CD4-positive, alpha-beta memory T cell (primary cell): ENCODE data around the gene RSPO3. TPM values are rescaled to one million over a fixed set of nuclear protein-coding genes. Genes with fewer than 3 reads are reported as not detected.

ENCODE experiments used
- CTCF ChIA-PET: fragments of 350-600 bp; sonication (Branson Sonifier 250); formaldehyde crosslinking; loops from one replicate; lab custom pipeline; 2021; ENCODE audit warnings: inconsistent platforms; ENCODE audit not compliant: partially characterized antibody; lab: Charles Lee
- POLR2A ChIA-PET: fragments of 350-600 bp; sonication (Branson Sonifier 250); formaldehyde crosslinking; loops from one replicate; lab custom pipeline; 2021; ENCODE audit not compliant: partially characterized antibody; lab: Charles Lee
- DNase-seq, 5 donors: peaks; one replicate each; pipeline versions ENCODE4 v3.0.0 to v3.0.0-alpha.2; 2020 to 2022; ENCODE audit warnings: mixed read lengths in 1 of 5
- H3K27ac ChIP-seq: one replicate; pipeline ENCODE4 v1.7.0; 2013; ENCODE audit warnings: low read depth, low read length
- H3K27me3 ChIP-seq: 2 replicates; pipeline ENCODE4 v1.7.0; 2013; ENCODE audit warnings: mild to moderate bottlenecking, low read length, moderate library complexity; ENCODE audit not compliant: insufficient read depth
- H3K36me3 ChIP-seq: 2 replicates; pipeline ENCODE4 v1.7.0; 2013; ENCODE audit warnings: mild to moderate bottlenecking, low read length, moderate library complexity; ENCODE audit not compliant: insufficient read depth
- H3K4me1 ChIP-seq: 2 replicates; pipeline ENCODE4 v1.7.0; 2013; ENCODE audit warnings: mild to moderate bottlenecking, low read length, moderate library complexity; ENCODE audit not compliant: insufficient read depth
- H3K4me3 ChIP-seq, 2 donors: one replicate each; pipeline ENCODE4 v1.7.0; 2013; ENCODE audit warnings: low read length in 2 of 2, mild to moderate bottlenecking in 1 of 2
- H3K9me3 ChIP-seq, 2 donors: one replicate each; pipeline ENCODE4 v1.7.0; 2013; ENCODE audit warnings: low read length in 2 of 2, control low read depth in 1 of 2; ENCODE audit not compliant: control insufficient read depth in 1 of 2
- H3K27ac Mint-ChIP-seq, 7 donors: one replicate each; pipeline ENCODE4 v1.8.0; 2020 to 2021; ENCODE audit warnings: mixed read lengths in 7 of 7, mild to moderate bottlenecking in 6 of 7, inconsistent platforms in 3 of 7, moderate library complexity in 3 of 7
- H3K27me3 Mint-ChIP-seq, 2 donors: one replicate each; pipeline ENCODE4 v1.8.0; 2020 to 2021; ENCODE audit warnings: mixed read lengths in 2 of 2
- H3K36me3 Mint-ChIP-seq, 2 donors: one replicate each; pipeline ENCODE4 v1.8.0; 2020 to 2021; ENCODE audit warnings: mixed read lengths in 2 of 2, inconsistent platforms in 1 of 2, mild to moderate bottlenecking in 1 of 2
- H3K4me1 Mint-ChIP-seq, 4 donors: one replicate each; pipeline ENCODE4 v1.8.0; 2020 to 2021; ENCODE audit warnings: mixed read lengths in 4 of 4, mild to moderate bottlenecking in 1 of 4
- H3K4me3 Mint-ChIP-seq, 8 donors: one replicate each; pipeline ENCODE4 v1.8.0; 2020 to 2021; ENCODE audit warnings: mixed read lengths in 8 of 8, mild to moderate bottlenecking in 7 of 8, moderate library complexity in 6 of 8, inconsistent platforms in 3 of 8
- H3K9me3 Mint-ChIP-seq, 8 donors: one replicate each; pipeline ENCODE4 v1.8.0; 2020 to 2021; ENCODE audit warnings: mixed read lengths in 8 of 8, mild to moderate bottlenecking in 5 of 8, inconsistent platforms in 3 of 8, moderate library complexity in 1 of 8
- intact Hi-C: fragments of 100-400 bp; cut with micrococcal nuclease; formaldehyde crosslinking; loops from one replicate; pipeline ENCODE4 v1.15.1; 2023
- polyA plus RNA-seq, 2 donors: library from polyadenylated mRNA; unstranded; fragments of 300-500 nt; fragmentation: Illumina TruSeq; gene quantifications; one replicate each; pipeline ENCODE4 v1.2.3, GENCODE V29; 2021
- total RNA-seq, 2 experiments: library from RNA; stranded (reverse); gene quantifications; one replicate each; pipeline ENCODE4 v1.2.3, GENCODE V29; 2021

Gene RSPO3
- total and polyA plus RNA-seq, 4 experiments from 2014 or later: not detected

- Mint-ChIP-seq H3K9me3 (no peaks in the 10 kb centered on the region), H3K4me3 (no peak overlapping the region), H3K27ac (no peak overlapping the region), H3K27me3 (peaks cover 4 to 7% of the 10 kb centered on the region in 2 donors), H3K36me3 (no peaks in the 10 kb centered on the region), H3K4me1 (no peaks in the 10 kb centered on the region)
- intact Hi-C loops: no loop called here
- POLR2A ChIA-PET: no interaction called here
- no peaks in the 10 kb centered on the region for H3K36me3 ChIP-seq
- no peaks in the 10 kb centered on the region for H3K9me3 ChIP-seq
- CTCF ChIA-PET: no interaction called here
- no peaks in the 10 kb centered on the region for H3K4me1 ChIP-seq
- no peak for DNase-seq
- no peak overlapping the region for H3K27ac ChIP-seq
- no peak overlapping the region for H3K4me3 ChIP-seq
- no peaks in the 10 kb centered on the region for H3K27me3 ChIP-seq
Observed at GRCh38 chr6:127202676-127203075, 84.2 kb downstream of the RSPO3 start.

GRCh38 chr6:127204281-127204680, 85.8 kb downstream of the RSPO3 start:
- intact Hi-C loops: no loop called here
- no peaks in the 10 kb centered on the region for H3K36me3 ChIP-seq
- Mint-ChIP-seq H3K9me3 (no peaks in the 10 kb centered on the region), H3K36me3 (no peaks in the 10 kb centered on the region), H3K4me1 (no peaks in the 10 kb centered on the region), H3K27ac (no peak overlapping the region), H3K4me3 (no peak overlapping the region), H3K27me3 (peaks cover 6 to 10% of the 10 kb centered on the region in 2 donors)
- no peaks in the 10 kb centered on the region for H3K4me1 ChIP-seq
- POLR2A ChIA-PET: no interaction called here
- H3K4me3 ChIP-seq: no peak overlapping the region
- H3K9me3 ChIP-seq: no peaks in the 10 kb centered on the region
- H3K27me3 ChIP-seq: no peaks in the 10 kb centered on the region
- CTCF ChIA-PET: no interaction called here
- DNase-seq: no peak
- H3K27ac ChIP-seq: no peak overlapping the region

- H3K36me3 Mint-ChIP-seq: no peaks in the 10 kb centered on the region
Observed at GRCh38 chr6:127205036-127205435, 86.6 kb downstream of the RSPO3 start.

GRCh38 chr6:127206531-127207095, 88.1 kb downstream of the RSPO3 start:
- no peaks in the 10 kb centered on the region for H3K9me3 ChIP-seq
- intact Hi-C loops: no loop called here

More at GRCh38 chr6:127205036-127205435, 86.6 kb downstream of the RSPO3 start:
- Histone ChIP-seq H3K36me3 (no peaks in the 10 kb centered on the region), H3K27me3 (no peaks in the 10 kb centered on the region), H3K9me3 (no peaks in the 10 kb centered on the region), H3K27ac (no peak overlapping the region), H3K4me1 (no peaks in the 10 kb centered on the region), H3K4me3 (no peak overlapping the region)
- no peaks in the 10 kb centered on the region for H3K9me3 Mint-ChIP-seq
- H3K27me3 Mint-ChIP-seq: peaks cover 5 to 10% of the 10 kb centered on the region in 2 donors
- H3K27ac Mint-ChIP-seq: no peak overlapping the region
- H3K4me3 Mint-ChIP-seq: no peak overlapping the region
- DNase-seq: no peak
- ChIA-PET POLR2A (no interaction called here), CTCF (no interaction called here)
- no peaks in the 10 kb centered on the region for H3K4me1 Mint-ChIP-seq
- intact Hi-C loops: no loop called here

GRCh38 chr6:127207591-127208120, 89.2 kb downstream of the RSPO3 start:
- no peaks in the 10 kb centered on the region for H3K9me3 Mint-ChIP-seq
- H3K36me3 Mint-ChIP-seq: no peaks in the 10 kb centered on the region
- H3K4me3 Mint-ChIP-seq: no peak overlapping the region
- H3K27me3 ChIP-seq: no peaks in the 10 kb centered on the region
- no peak overlapping the region for H3K27ac Mint-ChIP-seq
- no peak overlapping the region for H3K4me3 ChIP-seq
- POLR2A ChIA-PET: no interaction called here
- no peak for DNase-seq
- no peaks in the 10 kb centered on the region for H3K4me1 ChIP-seq
- H3K4me1 Mint-ChIP-seq: no peaks in the 10 kb centered on the region
- intact Hi-C loops: no loop called here
- H3K27me3 Mint-ChIP-seq: peaks cover 13 to 19% of the 10 kb centered on the region in 2 donors
- H3K36me3 ChIP-seq: no peaks in the 10 kb centered on the region
- H3K27ac ChIP-seq: no peak overlapping the region
- no peaks in the 10 kb centered on the region for H3K9me3 ChIP-seq
- CTCF ChIA-PET: no interaction called here

More at GRCh38 chr6:127206531-127207095, 88.1 kb downstream of the RSPO3 start:
- no peak overlapping the region for H3K27ac ChIP-seq
- no peak overlapping the region for H3K4me3 ChIP-seq
- Mint-ChIP-seq H3K36me3 (no peaks in the 10 kb centered on the region), H3K4me1 (no peaks in the 10 kb centered on the region), H3K9me3 (no peaks in the 10 kb centered on the region), H3K27ac (no peak overlapping the region), H3K27me3 (peaks cover 9 to 13% of the 10 kb centered on the region in 2 donors), H3K4me3 (no peak overlapping the region)
- ChIA-PET POLR2A (no interaction called here), CTCF (no interaction called here)
- H3K4me1 ChIP-seq: no peaks in the 10 kb centered on the region
- no peaks in the 10 kb centered on the region for H3K27me3 ChIP-seq
- no peaks in the 10 kb centered on the region for H3K36me3 ChIP-seq
- DNase-seq: no peak

GRCh38 chr6:127210725-127211124, 92.3 kb downstream of the RSPO3 start:
- DNase-seq: no peak
- Mint-ChIP-seq H3K9me3 (no peaks in the 10 kb centered on the region), H3K4me3 (no peak overlapping the region), H3K4me1 (no peaks in the 10 kb centered on the region), H3K27me3 (peaks cover 13 to 15% of the 10 kb centered on the region in 2 donors), H3K36me3 (no peaks in the 10 kb centered on the region), H3K27ac (no peak overlapping the region)
- ChIA-PET CTCF (no interaction called here), POLR2A (no interaction called here)
- H3K4me1 ChIP-seq: no peaks in the 10 kb centered on the region
- H3K4me3 ChIP-seq: no peak overlapping the region
- no peaks in the 10 kb centered on the region for H3K9me3 ChIP-seq
- no peaks in the 10 kb centered on the region for H3K36me3 ChIP-seq
- no peaks in the 10 kb centered on the region for H3K27me3 ChIP-seq
- intact Hi-C loops: no loop called here
- no peak overlapping the region for H3K27ac ChIP-seq

GRCh38 chr6:127212376-127212775, 93.9 kb downstream of the RSPO3 start:
- Histone ChIP-seq H3K4me3 (no peak overlapping the region), H3K36me3 (no peaks in the 10 kb centered on the region), H3K9me3 (no peaks in the 10 kb centered on the region), H3K27ac (no peak overlapping the region), H3K4me1 (no peaks in the 10 kb centered on the region), H3K27me3 (no peaks in the 10 kb centered on the region)
- no peaks in the 10 kb centered on the region for H3K9me3 Mint-ChIP-seq
- POLR2A ChIA-PET: no interaction called here
- DNase-seq: no peak
- no peaks in the 10 kb centered on the region for H3K36me3 Mint-ChIP-seq
- no peak overlapping the region for H3K4me3 Mint-ChIP-seq
- no peaks in the 10 kb centered on the region for H3K4me1 Mint-ChIP-seq
- no peak overlapping the region for H3K27ac Mint-ChIP-seq
- intact Hi-C loops: no loop called here
- H3K27me3 Mint-ChIP-seq: peaks cover 14 to 15% of the 10 kb centered on the region in 2 donors
- CTCF ChIA-PET: no interaction called here
